ELF-1 (cell line): ENCODE data around the gene BCDIN3D.
"Not testable (repeated sequence)": the region's sequence is repeated elsewhere in the genome, so short reads cannot be mapped to it uniquely, and the experiment has no call there.

Experiments used
- DNase-seq: peaks from one replicate; pipeline ENCODE4 v3.0.0-alpha.2; 2016; ENCODE audit warnings: low read depth, low spot score

The BCDIN3D gene

GRCh38 chr12:49876070-49876469 is 33.2 kb upstream of the BCDIN3D start:
- no peak for DNase-seq

- DNase-seq = no peak
Observed at GRCh38 chr12:49875115-49875720, 32.3 kb upstream of the BCDIN3D start.

- peak; percentile 43 for DNase-seq
Observed at GRCh38 chr12:49874142-49874897, 31.4 kb upstream of the BCDIN3D start.

DNA sequence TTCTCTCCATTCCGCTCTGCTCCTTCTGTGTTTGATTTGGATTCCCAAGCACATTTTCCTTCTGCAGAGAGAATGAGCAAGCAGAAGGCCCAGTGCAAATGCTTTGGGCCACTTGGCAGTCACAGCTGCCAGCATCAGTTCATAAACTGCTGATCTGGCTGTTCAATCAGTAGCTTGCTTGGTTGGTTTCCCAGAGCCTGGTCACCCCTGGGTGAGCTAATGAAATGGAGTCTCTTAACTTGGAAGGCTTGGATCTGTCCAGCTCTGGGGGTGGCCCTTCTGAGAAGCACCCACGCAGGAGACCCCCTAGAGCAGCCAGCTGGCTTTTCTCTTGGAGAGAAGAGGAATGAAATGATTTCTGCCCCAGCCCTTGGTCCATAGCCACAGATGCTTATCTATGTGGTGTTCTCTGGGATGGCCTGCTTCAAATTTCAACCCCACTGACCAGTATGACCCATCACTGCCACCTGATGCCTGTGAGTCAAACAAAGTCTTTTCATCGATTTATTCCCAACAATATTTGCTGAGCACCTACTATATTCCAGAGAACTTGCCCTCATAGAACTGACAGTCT is 30.5 kb upstream of the BCDIN3D start:
- DNase-seq = no peak

DNA sequence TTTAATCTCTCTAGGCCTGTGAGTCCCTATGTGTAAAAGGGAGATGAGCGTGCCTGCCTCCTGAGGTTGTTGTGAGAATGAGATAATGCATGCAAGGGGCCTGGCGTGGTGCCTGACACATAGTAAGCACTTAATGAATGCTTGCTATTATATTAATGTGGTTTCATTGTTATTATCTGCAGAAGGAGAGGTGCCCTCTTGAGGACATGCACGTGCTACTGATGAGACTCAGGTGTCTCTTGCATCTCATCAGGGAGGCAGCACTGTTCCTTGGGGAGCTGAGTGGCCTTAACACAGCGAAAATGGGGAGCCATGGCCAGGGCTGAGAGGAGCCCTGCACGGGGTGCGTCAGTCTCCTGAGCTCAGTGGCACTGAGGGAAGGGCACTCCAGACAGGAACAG is 29.9 kb upstream of the BCDIN3D start:
- DNase-seq = no peak

- no peak for DNase-seq
Observed at GRCh38 chr12:49872381-49872780, 29.5 kb upstream of the BCDIN3D start.

DNA sequence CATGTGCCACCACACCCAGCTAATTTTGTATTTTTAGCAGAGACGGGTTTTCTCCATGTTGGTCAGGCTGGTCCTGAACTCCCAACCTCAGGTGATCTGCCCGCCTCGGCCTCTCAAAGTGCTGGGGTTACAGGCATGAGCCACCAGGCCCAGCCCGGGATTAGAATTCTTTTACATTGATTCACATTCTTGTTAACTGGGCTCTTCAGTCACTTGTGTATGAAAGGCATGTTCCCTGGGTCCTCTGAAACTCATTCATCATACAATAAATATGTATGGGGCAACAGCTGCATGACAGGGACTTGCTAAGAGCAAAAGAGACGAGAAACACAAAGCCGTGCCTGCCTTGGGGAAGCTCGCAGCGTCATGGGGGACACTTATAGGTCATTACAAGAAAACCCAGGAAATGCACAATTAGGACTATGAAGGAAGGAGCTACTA is 28.9 kb upstream of the BCDIN3D start:
- DNase-seq = not testable (repeated sequence)

DNA sequence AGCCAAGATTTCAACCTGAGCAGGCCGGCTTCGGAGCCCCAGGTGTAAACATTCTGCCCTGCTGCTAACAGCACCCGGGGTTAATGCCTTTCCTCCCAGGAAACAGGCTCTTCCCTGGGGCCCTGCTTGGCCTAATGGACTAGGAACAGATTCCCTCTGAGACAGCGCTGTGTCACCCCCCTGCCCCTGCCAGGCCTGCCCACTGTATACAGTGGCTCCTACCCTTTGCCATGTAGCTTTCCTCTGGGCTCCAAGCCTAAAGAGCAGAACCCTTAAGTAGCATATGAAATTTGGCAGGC is 28.3 kb upstream of the BCDIN3D start:
- DNase-seq = no peak

DNA sequence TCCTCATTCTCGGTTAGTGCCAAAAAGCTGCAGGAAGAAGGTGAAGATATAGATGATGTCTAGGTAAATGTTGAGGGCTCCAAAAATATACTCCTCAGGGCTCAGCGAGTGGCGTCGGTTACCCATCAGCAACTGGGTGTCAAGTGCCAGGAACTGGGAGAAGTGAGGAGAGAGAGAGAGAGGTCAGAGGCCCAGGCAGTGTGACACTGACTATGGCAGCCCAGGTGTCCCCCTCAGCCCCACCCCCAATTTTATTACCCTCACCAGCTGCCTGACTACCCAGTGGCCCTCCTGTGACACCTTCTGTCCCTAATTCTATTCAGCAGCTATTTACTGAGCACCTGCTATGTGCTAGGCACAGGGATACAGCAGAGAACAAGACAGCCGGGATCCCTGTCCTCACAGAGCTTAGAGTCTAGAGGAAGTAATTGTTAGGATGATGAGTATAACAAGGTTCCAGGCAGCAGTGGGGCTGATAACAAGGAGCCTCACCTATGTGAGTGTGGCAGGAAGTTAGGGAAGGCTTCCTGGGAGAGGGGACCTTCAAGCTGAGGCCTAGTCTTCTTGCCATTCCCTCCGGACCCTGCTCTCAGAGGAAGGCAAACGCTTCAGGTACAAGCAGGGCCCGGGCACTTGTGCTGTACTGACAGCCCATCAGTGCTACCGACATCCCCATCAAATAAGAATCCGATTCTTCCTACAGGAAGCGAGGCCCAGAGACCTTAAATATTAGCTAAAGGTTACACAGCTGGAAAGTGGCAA is 27.8 kb upstream of the BCDIN3D start:
- no peak for DNase-seq

DNA sequence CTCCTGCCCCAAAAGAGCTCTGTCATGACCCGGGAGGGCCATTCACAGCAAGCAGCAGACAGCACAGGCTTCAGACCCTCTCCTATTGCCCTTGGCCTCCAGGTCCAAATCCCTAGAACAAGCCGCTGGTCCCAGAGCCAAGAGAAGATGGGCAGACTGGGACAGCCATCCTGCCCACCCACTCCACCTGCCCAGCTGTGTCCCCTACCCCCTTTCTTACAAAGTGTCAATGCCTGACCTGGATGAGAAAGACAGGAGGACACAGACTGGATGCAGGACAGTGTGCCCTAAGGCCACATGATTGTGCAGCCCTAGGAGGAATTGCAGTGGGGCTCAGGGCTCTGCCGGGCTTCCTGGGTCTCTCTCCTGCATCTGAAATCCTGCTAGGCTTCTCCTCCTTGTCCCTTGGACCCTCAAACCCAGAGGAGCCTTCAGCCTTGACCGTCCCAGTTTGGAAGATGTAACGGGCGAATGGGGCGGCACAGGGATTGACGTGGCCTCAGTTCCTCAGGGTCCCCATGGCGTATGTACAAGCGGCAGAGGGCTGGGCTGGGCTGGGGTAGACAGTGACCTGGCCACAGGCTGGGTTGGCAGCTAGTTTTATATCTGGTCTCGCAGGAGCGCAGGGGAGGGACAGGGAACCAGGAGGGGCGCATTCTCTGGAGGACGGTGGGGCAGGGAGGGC is 27.1 kb upstream of the BCDIN3D start:
- no peak for DNase-seq

- DNase-seq = peak; percentile 85
Observed at GRCh38 chr12:49868952-49869815, 26.3 kb upstream of the BCDIN3D start.

DNA sequence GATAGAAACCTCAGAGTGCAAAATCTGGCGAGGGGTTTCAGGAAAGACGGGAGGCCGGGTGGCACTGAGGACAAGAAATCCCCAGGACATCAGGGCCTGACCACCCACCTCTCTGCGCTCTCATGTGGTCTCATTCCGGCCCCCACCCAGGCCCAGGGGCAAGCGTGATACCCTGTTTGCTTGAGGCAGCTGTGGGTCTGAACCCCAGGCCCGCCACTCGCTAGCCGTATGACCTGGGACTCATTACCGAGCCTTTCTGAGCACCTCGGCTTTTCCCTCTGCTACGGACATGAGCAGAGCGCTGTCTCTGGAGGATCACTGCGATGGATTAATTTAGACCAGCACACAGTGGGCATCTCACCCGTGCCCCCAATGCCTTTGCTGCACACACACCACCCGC is 25.5 kb upstream of the BCDIN3D start:
- DNase-seq = no peak

DNA sequence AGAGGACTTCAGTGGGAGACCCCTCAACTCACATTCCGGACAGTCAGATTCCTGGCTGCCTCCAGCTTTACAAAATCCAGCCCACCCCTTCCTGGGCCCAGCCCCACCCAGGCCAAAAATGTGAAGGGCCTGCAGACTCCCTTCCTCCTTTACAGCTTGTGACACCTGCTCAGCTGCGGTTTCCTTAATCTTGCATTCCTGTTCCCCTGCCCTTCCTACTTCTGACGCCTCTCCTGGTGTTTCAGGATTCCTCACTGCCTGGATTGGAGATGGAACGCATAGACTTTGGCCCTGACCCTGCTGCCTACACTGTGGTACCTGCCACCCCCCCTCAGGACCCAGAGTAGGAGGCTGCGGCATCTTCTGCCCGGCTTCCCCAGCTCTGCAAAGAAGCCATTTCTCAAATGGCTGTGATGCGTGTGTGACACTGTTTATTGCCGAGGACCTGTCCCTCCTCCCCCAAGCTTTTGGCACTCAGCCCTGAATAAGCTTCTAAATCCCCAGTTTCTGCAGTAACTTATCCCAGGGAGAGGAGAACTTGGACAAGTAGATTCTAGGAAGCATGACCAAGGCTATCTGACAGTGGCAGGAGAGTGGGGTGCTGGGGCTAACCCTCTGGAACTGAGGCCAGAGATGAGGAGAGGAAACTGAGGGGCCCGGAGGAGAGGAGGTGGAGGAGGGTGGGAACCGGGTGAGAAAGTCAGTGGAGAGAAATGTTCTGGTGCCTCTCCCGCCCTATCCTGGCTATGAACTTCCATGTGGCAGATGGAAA is 24.9 kb upstream of the BCDIN3D start:
- DNase-seq = peak; percentile 40

DNA sequence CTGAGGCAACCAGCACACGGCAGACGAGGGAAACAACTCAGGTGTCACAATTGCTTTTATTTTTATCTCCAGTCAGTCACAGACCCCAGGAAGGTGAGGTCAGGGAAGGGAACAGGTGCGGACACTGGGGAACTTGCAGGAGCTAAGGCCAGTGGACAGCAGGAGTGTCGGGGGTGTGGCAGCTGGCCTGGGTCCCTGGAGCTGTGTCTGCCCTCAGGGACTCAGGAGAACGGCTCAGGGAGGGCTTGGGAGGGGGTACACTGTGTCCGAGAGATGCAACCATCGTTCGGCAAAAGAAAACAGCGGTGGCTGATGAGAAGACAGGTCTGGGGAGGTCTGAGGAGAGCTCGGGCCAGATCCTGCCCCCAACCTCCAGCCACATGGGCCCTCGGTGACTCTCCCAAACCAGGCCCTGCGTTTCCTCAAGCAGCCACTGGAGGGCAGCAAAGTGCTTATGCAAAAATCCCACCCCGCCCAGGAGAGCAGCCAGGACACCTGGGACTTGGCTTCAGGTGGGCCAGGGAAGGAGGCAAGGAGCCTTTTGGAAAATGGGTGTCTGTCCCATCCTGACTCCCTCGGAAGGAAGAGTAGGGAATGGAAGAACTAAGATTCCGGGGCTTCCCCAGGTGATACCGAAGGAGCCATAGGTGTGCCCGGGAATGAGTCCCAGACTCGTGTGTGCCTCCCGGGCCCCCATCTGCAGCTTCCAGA is 24.1 kb upstream of the BCDIN3D start:
- peak; percentile 95 for DNase-seq

- no peak for DNase-seq
Observed at GRCh38 chr12:49865782-49866135, 22.9 kb upstream of the BCDIN3D start.

DNA sequence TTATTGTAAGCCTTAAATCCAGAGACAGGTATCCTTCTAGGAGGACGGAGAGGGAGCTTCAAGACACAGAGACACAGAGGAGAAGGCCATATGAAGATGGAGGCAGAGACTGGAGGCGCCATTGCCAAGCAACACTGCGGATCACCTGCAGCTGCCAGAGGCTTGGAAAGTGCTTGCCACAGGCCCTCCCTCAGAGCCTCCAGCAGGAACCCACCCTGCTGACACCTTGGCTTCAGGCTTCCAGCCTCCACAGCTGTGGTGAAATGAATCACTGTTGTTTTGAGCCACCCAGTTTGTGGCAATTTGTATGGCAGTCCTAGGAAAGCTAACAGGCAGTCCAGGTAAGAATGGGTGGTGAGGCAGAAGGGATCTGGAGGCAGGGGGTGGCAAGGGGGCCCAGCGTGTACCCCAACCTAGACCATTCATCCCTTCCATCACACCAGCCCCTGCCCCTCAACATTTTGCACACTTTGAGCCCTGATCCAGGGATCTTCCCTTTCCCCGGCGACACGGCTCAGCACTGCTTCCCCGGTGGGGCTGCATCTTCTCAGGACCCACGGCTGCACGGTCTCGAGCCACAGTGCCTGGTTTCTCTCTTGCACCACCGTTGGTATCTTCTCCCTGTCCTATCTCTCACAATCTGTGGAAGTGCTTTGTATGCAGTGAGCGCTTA is 22.3 kb upstream of the BCDIN3D start:
- no peak for DNase-seq

DNA sequence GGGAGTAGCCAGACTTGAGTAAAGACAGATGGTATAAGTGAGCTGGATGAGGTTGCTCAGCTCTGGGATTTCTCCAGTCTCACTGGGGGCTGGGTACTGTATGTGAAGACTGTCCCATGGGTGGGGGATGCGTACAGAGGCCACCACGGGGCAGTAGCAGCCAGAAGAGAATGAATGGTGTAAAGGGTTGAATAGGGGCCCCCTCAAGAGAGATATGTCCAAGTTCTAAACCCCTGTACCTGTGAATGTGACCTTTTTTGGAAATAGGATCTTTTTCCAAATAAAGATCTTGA is 21.8 kb upstream of the BCDIN3D start:
- DNase-seq = no peak

- no peak for DNase-seq
Observed at GRCh38 chr12:49863946-49864797, 21.3 kb upstream of the BCDIN3D start.
